Measurements from ENCODE around the gene CA11. TPM values are rescaled to one million over a fixed set of nuclear protein-coding genes. Genes with fewer than 3 reads are reported as not detected.

Gene CA11
- total RNA-seq, 1 donor from 2014 or later = 9.5 TPM

DNA sequence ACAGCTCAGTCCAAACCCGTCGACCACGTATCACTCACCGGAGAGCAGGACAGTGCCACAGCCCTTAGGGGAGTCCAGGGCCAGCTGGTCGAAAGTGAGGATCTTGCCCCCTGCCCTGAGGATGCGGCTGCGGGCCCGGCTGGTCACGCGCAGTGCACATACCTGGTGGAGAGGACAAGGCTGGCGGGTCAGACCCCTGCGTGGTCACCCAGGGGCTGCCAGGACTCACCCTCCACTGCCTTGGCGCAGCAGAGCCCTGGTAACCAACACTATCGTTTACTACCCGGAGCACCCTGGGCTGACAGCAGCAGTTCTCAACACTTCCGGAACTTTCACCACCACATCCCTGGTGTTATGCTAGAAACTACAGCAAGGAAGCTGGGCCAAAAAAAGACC, 29.9 kb downstream of the CA11 start:
- intact Hi-C loops (cut with micrococcal nuclease) = no loop called here
- POLR2A ChIA-PET = interaction anchor here (0.6 to 3.3 kb wide), 3 partner anchors 8 to 40 kb away, joined by 3 to 22 read pairs (median 4); partner anchors contain the start of gene DBP
- CTCF ChIA-PET = no interaction called here
- TF ChIP-seq, protein P1, sequence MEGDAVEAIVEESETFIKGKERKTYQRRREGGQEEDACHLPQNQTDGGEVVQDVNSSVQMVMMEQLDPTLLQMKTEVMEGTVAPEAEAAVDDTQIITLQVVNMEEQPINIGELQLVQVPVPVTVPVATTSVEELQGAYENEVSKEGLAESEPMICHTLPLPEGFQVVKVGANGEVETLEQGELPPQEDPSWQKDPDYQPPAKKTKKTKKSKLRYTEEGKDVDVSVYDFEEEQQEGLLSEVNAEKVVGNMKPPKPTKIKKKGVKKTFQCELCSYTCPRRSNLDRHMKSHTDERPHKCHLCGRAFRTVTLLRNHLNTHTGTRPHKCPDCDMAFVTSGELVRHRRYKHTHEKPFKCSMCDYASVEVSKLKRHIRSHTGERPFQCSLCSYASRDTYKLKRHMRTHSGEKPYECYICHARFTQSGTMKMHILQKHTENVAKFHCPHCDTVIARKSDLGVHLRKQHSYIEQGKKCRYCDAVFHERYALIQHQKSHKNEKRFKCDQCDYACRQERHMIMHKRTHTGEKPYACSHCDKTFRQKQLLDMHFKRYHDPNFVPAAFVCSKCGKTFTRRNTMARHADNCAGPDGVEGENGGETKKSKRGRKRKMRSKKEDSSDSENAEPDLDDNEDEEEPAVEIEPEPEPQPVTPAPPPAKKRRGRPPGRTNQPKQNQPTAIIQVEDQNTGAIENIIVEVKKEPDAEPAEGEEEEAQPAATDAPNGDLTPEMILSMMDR (IDR thresholded peaks at IDR 0.05) = no peak
- Mint-ChIP-seq H3K9me3 (no peaks in the 10 kb centered on the region), H3K4me1 (peaks cover 42% of the 10 kb centered on the region), H3K27me3 (no peaks in the 10 kb centered on the region), H3K4me3 (peak overlapping the region; percentile 59), H3K27ac (peak overlapping the region; percentile 24), H3K36me3 (ENCODE audit: low read depth) (peaks cover 50% of the 10 kb centered on the region)
- ATAC-seq (ENCODE audit: low read depth) (no peak), DNase-seq (no peak)

DNA sequence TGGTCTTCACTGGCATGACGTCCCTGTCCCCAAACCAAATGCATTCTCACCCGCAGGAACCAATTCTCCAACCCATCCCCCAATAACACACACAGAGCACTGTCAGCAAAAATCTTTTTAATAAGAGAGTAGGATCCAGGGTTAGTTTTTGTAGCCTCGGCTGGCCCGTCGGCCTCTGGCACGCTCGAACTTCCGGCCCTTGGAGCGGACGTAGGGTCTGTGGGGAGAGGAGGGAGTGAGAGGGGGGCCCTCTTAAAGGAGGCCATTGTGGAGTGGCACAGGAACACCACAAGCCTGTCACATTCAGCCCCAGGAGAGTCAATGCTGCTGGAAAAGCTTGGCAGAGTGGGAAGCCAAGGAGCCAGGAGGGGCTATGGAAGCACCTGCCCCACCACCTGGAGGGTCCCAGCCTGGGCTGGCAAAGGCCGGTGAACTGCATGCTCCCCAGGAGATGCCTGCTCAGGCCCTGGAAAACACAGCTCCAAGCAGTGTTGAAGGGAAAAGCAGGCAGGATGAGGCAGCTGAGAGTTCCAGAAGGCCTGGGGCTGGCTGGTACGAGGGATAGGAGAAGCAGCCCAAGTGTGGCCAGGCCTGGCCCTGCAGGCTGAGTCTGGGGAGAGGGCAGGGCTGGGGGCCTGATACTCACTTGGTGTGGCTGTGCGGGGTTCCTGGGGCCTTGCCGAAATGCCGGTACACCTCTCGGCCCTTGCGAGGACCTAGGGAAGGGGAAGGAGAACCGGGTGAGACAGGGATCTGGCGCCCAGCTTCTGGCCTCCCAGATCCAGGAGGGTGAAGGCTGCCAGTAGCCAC, 30.6 kb downstream of the CA11 start:
- TF ChIP-seq, protein P1 (IDR thresholded peaks at IDR 0.05) = no peak
- ChIA-PET POLR2A (interaction anchor here (0.6 to 3.3 kb wide), 3 partner anchors 9 to 39 kb away, joined by 3 to 22 read pairs (median 4); partner anchors contain the start of gene DBP), CTCF (no interaction called here)
- Mint-ChIP-seq H3K9me3 (no peaks in the 10 kb centered on the region), H3K4me3 (peak overlapping the region; percentile 35), H3K36me3 (ENCODE audit: low read depth) (peaks cover 50% of the 10 kb centered on the region), H3K27me3 (no peaks in the 10 kb centered on the region), H3K27ac (no peak overlapping the region), H3K4me1 (peaks cover 42% of the 10 kb centered on the region)
- DNase-seq (no peak), ATAC-seq (ENCODE audit: low read depth) (no peak)
- intact Hi-C loops (cut with micrococcal nuclease) = no loop called here

DNA sequence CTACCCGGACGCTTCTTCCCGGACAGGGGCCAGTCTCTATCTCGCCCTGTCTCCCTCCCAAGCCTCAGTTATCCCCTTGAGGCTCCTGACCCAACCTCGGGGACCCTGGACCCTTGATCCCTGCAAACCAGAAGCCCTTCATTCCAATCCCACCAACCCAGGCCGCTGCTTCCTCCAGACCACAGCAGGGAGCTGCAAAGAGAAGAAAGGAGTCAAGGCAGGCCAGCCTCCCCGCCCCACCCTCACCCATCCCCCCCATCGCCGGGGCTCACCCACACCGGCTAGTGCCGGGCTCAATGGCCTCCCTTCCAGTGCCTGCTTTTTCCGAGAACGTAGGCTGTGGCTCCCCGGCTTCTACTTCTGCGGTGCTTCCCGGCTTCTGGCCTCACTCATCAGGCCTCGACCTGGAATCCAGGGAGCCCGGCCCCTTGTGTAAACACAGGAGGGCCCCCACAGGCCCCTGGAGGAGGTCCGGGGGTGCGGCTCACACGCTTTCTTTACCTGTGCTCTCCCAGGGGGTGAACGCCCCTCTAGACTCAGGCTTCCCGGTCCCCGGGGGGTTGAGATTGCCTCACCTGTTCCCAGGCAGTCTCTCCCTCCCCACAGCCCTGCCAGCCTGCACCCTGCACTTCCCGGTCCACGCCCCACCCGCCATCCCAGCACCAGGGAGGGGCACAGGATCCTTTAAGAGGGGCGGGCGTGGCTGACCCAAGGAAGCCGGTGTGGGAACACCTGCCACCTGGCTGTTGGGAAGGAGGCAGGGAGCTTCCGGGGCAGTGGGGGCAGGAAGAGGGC, 31.4 kb downstream of the CA11 start, which contains the start of gene FAM83E:
Gene FAM83E (minus strand): TSS at position 641 of the 795 bp plus-strand sequence. CDS start 1,704 bp downstream, outside the sequence.
- CTCF ChIA-PET = no interaction called here
- H3K4me3 Mint-ChIP-seq = peak within 1 kb of the TSS; percentile 35
- POLR2A ChIA-PET = interaction anchor here (0.6 to 1.6 kb wide), 3 partner anchors 9 to 126 kb away, joined by 3 to 6 read pairs (median 6); no protein-coding TSS in a partner anchor
- DNase-seq = no peak
- H3K9me3 Mint-ChIP-seq = no peaks in the 10 kb centered on the region
- TF ChIP-seq, protein P1 (IDR thresholded peaks at IDR 0.05) = no peak
- peaks cover 34% of the 10 kb centered on the region for H3K4me1 Mint-ChIP-seq
- H3K36me3 Mint-ChIP-seq (ENCODE audit: low read depth) = peaks cover 47% of the 10 kb centered on the region
- no peak for ATAC-seq (ENCODE audit: low read depth)
- no peak within 1 kb of the TSS for H3K27ac Mint-ChIP-seq
- no peaks in the 10 kb centered on the region for H3K27me3 Mint-ChIP-seq
- intact Hi-C loops (cut with micrococcal nuclease) = no loop called here

DNA sequence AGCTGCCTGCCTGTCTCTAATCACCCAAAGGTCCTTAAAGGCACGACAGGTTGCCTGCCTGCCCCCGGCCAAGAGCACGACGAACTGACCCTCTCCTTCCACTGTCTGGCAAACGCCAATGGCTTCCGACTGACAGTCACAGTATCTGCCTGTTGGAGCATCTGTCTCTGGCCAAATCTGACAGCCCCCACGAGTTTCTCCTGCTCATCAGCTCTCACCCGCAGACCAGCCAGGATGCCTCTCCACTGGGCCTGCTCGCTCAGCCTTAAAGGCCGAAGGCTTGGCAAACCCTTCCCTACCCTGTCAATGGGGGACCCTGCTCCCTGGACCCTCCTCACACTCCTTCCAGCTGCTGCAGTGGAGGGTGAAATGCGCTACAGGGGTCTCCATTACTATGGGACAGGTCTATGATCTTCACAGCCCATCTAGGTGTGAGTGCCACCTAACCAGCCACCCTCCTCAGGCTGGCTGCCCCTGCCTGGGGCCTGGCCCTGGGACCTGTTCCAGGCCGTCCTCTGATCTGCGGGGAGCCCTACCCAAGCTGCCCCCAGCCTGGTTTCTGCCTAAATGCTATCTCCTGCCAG, 32.0 kb downstream of the CA11 start:
- Mint-ChIP-seq H3K27ac (no peak overlapping the region), H3K36me3 (ENCODE audit: low read depth) (peaks cover 43% of the 10 kb centered on the region), H3K4me1 (peaks cover 32% of the 10 kb centered on the region), H3K4me3 (no peak overlapping the region), H3K9me3 (no peaks in the 10 kb centered on the region), H3K27me3 (no peaks in the 10 kb centered on the region)
- ATAC-seq (ENCODE audit: low read depth) = no peak
- CTCF ChIA-PET = interaction anchor here (1.0 kb wide), 1 partner anchor 32 kb away, joined by 3 read pairs; the partner anchor contains the start of gene CA11
- intact Hi-C loops (cut with micrococcal nuclease) = no loop called here
- DNase-seq = no peak
- POLR2A ChIA-PET = interaction anchor here (0.6 to 1.6 kb wide), 3 partner anchors 10 to 125 kb away, joined by 3 to 6 read pairs (median 6); no protein-coding TSS in a partner anchor
- TF ChIP-seq, protein P1 (IDR thresholded peaks at IDR 0.05) = no peak

All from activated B cell treated with CpG ODN at 0.5 μM for 24 hours (primary cell).